HG02623 (cell line): ENCODE data around the gene EEPD1.
A peak's percentile ranks its signal among the peaks of the same experiment; 100 is the strongest.

Experiments used
- ATAC-seq: cut with Tn5 transposase; IDR thresholded peaks from one replicate; pipeline ENCODE4 v1.9.1; 2021; ENCODE audit warnings: moderate library complexity; ENCODE audit not compliant: unreplicated experiment

Gene EEPD1

GRCh38 chr7:36278069-36278619, 125.1 kb downstream of the EEPD1 start:
- no peak for ATAC-seq

GRCh38 chr7:36278620-36279172, 125.6 kb downstream of the EEPD1 start:
- no peak for ATAC-seq

- peak; percentile 72 for ATAC-seq
Observed at GRCh38 chr7:36279200-36279925, 126.3 kb downstream of the EEPD1 start.

GRCh38 chr7:36279926-36280315, 126.9 kb downstream of the EEPD1 start:
- ATAC-seq = no peak

GRCh38 chr7:36280840-36281812, 128.1 kb downstream of the EEPD1 start:
- ATAC-seq = no peak

- no peak for ATAC-seq
Observed at GRCh38 chr7:36281945-36282717, 129.1 kb downstream of the EEPD1 start.

- no peak for ATAC-seq
Observed at GRCh38 chr7:36283181-36283580, 130.1 kb downstream of the EEPD1 start.

- peak; percentile 38 for ATAC-seq
Observed at GRCh38 chr7:36283711-36284130, 130.7 kb downstream of the EEPD1 start.

- no peak for ATAC-seq
Observed at GRCh38 chr7:36284456-36285090, 131.5 kb downstream of the EEPD1 start.

- no peak for ATAC-seq
Observed at GRCh38 chr7:36285276-36285675, 132.2 kb downstream of the EEPD1 start.

- no peak for ATAC-seq
Observed at GRCh38 chr7:36286226-36286625, 133.2 kb downstream of the EEPD1 start.

GRCh38 chr7:36286688-36287087, 133.6 kb downstream of the EEPD1 start:
- ATAC-seq = no peak

GRCh38 chr7:36287371-36288241, 134.6 kb downstream of the EEPD1 start:
- no peak for ATAC-seq

- no peak for ATAC-seq
Observed at GRCh38 chr7:36288501-36288900, 135.4 kb downstream of the EEPD1 start.

GRCh38 chr7:36289833-36290661, 137.0 kb downstream of the EEPD1 start:
- no peak for ATAC-seq

GRCh38 chr7:36291387-36292316, 138.6 kb downstream of the EEPD1 start:
- ATAC-seq = no peak

- ATAC-seq = no peak
Observed at GRCh38 chr7:36295090-36295489, 142.0 kb downstream of the EEPD1 start.
